ENCODE measurements around the gene PLA2G2A.

DNA sequence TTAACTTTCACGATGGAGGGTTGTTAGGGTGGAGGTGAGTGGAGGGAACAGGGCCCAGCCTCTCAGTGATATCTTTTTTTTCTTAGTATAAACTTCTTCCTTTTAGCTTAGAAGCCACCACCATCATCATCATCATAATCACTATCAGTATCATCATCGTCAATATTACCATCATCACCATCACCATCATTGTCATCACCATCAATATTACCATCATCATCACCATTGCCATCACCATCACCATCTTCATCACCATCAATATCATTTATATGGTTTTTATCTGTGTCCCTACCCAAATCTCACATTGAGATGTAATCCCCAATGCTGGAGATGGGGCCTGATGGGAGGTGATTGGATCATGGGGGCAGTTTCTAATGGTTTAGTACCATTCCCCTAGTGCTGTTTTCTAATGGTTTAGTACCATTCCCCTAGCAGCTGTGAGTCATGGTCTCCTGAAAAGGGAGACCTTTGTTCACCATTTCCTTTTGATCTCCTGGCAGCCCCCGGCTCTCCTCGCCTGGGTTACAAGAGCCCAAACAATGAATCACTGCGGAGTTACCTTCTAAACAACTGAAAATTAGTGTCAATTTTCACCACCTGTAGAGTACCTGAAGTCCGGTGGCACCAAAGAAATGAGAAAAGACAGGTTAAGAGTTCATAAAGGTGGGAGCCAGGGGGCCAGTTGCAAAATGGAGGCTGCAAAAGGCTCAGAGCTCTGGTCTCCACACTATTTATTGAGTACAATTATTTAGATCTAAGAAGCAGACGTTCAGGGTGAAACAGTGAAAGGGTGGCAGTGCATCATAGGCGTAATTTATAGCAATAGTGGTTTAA, 52.9 kb downstream of the PLA2G2A start:
- TF ChIP-seq POLR2A (IDR thresholded peaks at IDR 0.05) = no peak
- TF ChIP-seq, protein P1, sequence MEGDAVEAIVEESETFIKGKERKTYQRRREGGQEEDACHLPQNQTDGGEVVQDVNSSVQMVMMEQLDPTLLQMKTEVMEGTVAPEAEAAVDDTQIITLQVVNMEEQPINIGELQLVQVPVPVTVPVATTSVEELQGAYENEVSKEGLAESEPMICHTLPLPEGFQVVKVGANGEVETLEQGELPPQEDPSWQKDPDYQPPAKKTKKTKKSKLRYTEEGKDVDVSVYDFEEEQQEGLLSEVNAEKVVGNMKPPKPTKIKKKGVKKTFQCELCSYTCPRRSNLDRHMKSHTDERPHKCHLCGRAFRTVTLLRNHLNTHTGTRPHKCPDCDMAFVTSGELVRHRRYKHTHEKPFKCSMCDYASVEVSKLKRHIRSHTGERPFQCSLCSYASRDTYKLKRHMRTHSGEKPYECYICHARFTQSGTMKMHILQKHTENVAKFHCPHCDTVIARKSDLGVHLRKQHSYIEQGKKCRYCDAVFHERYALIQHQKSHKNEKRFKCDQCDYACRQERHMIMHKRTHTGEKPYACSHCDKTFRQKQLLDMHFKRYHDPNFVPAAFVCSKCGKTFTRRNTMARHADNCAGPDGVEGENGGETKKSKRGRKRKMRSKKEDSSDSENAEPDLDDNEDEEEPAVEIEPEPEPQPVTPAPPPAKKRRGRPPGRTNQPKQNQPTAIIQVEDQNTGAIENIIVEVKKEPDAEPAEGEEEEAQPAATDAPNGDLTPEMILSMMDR (IDR thresholded peaks at IDR 0.05) = no peak
